ENCODE measurements around the gene IL16. TPM values are rescaled to one million over a fixed set of nuclear protein-coding genes. Genes with fewer than 3 reads are reported as not detected.

Gene IL16
- polyA plus RNA-seq, 1 experiment, result 0.01 TPM

DNA sequence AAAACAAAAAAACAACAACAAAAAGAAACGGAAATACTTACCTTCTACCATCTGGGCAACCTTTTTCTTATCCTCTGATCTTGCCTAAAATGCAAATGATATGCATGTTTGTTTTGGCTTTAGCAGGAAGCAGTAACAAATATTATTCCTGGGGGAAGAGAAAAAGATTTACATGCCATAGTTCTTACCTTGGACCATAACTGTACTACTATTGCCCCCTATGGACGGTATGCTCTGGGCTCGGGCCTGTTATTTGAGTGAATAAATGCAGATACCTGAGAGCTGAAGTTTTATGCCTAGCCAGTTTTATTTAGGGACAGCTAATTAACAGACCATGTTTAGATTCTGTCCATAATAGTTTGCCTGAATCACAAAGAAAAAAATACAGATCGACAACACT lies 139.9 kb downstream of the IL16 start:
- CTCF ChIA-PET, result interaction anchor here (0.7 to 5.1 kb wide), 11 partner anchors 9 to 153 kb away, joined by 3 to 53 read pairs (median 4); no protein-coding TSS in a partner anchor
- TF ChIP-seq, protein P1, sequence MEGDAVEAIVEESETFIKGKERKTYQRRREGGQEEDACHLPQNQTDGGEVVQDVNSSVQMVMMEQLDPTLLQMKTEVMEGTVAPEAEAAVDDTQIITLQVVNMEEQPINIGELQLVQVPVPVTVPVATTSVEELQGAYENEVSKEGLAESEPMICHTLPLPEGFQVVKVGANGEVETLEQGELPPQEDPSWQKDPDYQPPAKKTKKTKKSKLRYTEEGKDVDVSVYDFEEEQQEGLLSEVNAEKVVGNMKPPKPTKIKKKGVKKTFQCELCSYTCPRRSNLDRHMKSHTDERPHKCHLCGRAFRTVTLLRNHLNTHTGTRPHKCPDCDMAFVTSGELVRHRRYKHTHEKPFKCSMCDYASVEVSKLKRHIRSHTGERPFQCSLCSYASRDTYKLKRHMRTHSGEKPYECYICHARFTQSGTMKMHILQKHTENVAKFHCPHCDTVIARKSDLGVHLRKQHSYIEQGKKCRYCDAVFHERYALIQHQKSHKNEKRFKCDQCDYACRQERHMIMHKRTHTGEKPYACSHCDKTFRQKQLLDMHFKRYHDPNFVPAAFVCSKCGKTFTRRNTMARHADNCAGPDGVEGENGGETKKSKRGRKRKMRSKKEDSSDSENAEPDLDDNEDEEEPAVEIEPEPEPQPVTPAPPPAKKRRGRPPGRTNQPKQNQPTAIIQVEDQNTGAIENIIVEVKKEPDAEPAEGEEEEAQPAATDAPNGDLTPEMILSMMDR (IDR thresholded peaks at IDR 0.05; ENCODE audit: insufficient read depth, low read depth, low read length), result peak; percentile 55
- no peak overlapping the region for H3K4me3 ChIP-seq (ENCODE audit: low read depth, low read length)

DNA sequence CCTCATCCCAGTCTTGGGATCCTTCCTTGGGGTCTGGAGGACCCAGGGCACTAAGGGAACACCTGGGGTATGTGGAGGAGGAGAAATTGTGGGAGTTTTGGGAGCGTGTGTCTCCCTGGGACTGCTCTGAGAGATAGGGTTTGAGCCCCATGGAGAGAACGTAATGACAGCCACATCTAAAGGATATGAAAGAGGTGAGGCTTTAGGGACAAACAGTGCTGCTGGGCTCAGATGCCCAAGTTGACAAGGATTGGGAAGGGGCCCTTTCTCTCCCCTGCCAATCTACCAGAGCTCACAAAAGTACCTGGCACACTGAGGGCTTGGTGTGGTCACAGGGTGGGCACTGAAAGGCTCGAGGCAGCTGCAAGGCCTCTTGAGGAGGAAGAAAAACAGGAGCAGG lies 140.6 kb downstream of the IL16 start:
- ChIA-PET CTCF (interaction anchor here (0.7 to 5.1 kb wide), 11 partner anchors 10 to 154 kb away, joined by 3 to 53 read pairs (median 4); no protein-coding TSS in a partner anchor), POLR2A (no interaction called here)
- no peaks in the 10 kb centered on the region for H3K36me3 ChIP-seq (ENCODE audit: control insufficient read depth, insufficient read depth, low read length)
- TF ChIP-seq, protein P1 (IDR thresholded peaks at IDR 0.05; ENCODE audit: insufficient read depth, low read depth, low read length), result no peak
- H3K27me3 ChIP-seq (ENCODE audit: control insufficient read depth, insufficient read depth, low read length), result no peaks in the 10 kb centered on the region
- DNase-seq (ENCODE audit: low read depth), result no peak
- no peak overlapping the region for H3K4me3 ChIP-seq (ENCODE audit: low read depth, low read length)

More for the DNA sequence above, 139.9 kb downstream of the IL16 start:
- DNase-seq (ENCODE audit: low read depth), result no peak
- Histone ChIP-seq H3K36me3 (ENCODE audit: control insufficient read depth, insufficient read depth, low read length) (no peaks in the 10 kb centered on the region), H3K27me3 (ENCODE audit: control insufficient read depth, insufficient read depth, low read length) (peaks cover 1% of the 10 kb centered on the region; the same call in 1 of the 2 replicates)
- POLR2A ChIA-PET, result no interaction called here

DNA sequence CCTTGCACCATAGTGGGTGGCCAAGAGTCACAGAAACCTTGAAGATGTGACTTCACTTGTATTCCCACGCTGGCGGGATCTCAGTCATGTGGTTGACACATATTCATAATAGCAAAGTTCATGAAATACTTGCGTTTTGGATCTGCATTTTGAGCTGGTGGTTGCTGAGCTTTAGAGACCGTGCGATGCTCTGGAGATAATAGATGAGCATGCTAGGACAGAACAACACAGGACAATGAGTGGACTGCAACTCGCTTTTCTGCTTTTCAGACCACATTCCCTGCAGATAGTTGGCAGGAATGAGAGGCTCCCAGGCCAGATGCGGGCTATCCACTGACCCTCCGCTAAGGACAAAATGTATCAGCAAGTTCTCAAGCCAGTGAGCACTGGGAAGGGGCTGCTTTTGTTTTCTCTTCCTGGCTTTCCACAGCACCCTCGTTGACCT lies 141.1 kb downstream of the IL16 start:
- ChIA-PET POLR2A (interaction anchor here (0.6 kb wide), 1 partner anchor 33 kb away, joined by 3 read pairs; no protein-coding TSS in a partner anchor), CTCF (interaction anchor here (0.6 to 5.1 kb wide), 6 partner anchors 10 to 1973 kb away, joined by 3 to 53 read pairs (median 4); no protein-coding TSS in a partner anchor)
- H3K4me3 ChIP-seq (ENCODE audit: low read depth, low read length), result no peak overlapping the region
- TF ChIP-seq, protein P1 (IDR thresholded peaks at IDR 0.05; ENCODE audit: insufficient read depth, low read depth, low read length), result no peak
- H3K27me3 ChIP-seq (ENCODE audit: control insufficient read depth, insufficient read depth, low read length), result no peaks in the 10 kb centered on the region
- DNase-seq (ENCODE audit: low read depth), result no peak
- no peaks in the 10 kb centered on the region for H3K36me3 ChIP-seq (ENCODE audit: control insufficient read depth, insufficient read depth, low read length)

DNA sequence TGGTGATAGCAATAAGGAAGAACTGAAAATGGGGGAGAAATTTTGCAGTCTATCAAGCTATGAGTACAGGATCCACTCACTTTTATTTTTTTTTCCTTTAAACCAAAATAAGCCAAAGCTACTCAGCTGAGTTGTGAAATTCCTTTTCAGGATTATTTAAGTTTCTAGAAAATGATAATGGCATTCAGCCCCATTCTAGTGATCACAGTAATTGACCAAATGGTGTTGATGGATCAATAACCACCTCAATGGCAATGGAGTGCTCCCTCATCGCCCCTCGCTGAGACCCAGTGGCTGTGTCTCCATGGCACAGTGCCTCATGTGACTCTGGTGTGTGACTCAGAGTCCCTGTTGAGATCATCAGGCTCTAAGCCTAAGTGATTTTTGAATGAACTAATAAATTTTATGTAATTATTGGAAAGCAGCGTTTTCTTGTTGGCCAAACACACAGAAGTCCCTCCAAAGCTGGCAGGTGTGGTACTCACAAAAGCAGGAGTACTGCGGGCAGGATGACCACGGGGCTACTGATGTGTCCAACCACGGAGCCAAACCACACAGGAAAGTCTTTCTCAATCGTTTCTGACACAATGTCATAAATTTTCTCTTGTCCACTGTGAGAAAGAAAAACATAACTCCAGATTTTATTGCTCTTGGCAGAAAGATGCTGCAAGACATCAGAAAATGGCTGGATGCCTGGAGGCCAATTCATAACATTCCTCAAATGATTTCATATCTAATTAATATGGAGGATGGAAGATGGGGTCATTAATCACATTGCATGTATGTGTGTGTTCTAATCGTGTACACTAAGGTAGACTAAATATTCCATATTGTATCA lies 141.7 kb downstream of the IL16 start:
- H3K4me3 ChIP-seq (ENCODE audit: low read depth, low read length), result no peak overlapping the region
- DNase-seq (ENCODE audit: low read depth), result peak; percentile 70
- POLR2A ChIA-PET, result interaction anchor here (0.6 kb wide), 1 partner anchor 34 kb away, joined by 3 read pairs; no protein-coding TSS in a partner anchor
- H3K27me3 ChIP-seq (ENCODE audit: control insufficient read depth, insufficient read depth, low read length), result no peaks in the 10 kb centered on the region
- no peaks in the 10 kb centered on the region for H3K36me3 ChIP-seq (ENCODE audit: control insufficient read depth, insufficient read depth, low read length)
- CTCF ChIA-PET, result interaction anchor here (0.6 to 5.1 kb wide), 5 partner anchors 11 to 1974 kb away, joined by 3 to 53 read pairs (median 4); no protein-coding TSS in a partner anchor
- TF ChIP-seq, protein P1 (IDR thresholded peaks at IDR 0.05; ENCODE audit: insufficient read depth, low read depth, low read length), result no peak

DNA sequence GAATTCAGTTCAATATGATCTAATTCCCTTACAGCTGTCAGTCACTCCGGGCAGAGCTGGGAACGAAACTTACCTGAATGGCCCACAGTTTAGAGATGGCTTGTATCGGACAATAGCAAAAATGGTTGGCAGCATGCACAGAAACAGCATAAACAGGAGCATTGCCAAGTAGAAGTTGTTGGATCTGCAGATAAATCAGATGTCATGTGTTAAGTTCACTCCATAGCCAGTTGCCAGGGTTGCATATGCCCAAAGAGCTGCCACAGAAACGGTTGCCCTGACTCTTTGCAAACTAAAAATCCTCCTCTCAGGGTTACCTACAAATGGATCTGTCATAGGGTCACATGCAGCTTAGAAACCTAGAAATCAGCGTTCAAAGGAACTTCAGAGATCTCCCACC lies 142.6 kb downstream of the IL16 start:
- TF ChIP-seq, protein P1 (IDR thresholded peaks at IDR 0.05; ENCODE audit: insufficient read depth, low read depth, low read length), result no peak
- CTCF ChIA-PET, result interaction anchor here (1.5 to 5.1 kb wide), 2 partner anchors 65 to 72 kb away, joined by 4 to 53 read pairs; no protein-coding TSS in a partner anchor
- H3K27me3 ChIP-seq (ENCODE audit: control insufficient read depth, insufficient read depth, low read length), result no peaks in the 10 kb centered on the region
- no peak for DNase-seq (ENCODE audit: low read depth)
- no peak overlapping the region for H3K4me3 ChIP-seq (ENCODE audit: low read depth, low read length)
- H3K36me3 ChIP-seq (ENCODE audit: control insufficient read depth, insufficient read depth, low read length), result no peaks in the 10 kb centered on the region
- POLR2A ChIA-PET, result no interaction called here
